ENCODE data around the gene PARD3. TPM values are rescaled to one million over a fixed set of nuclear protein-coding genes. Genes with fewer than 3 reads are reported as not detected.
A peak's percentile ranks its signal among the peaks of the same experiment; 100 is the strongest.

PARD3 gene
- total and polyA plus RNA-seq, 2 donors from 2014 or later = 21.1 to 47.5 TPM

DNA sequence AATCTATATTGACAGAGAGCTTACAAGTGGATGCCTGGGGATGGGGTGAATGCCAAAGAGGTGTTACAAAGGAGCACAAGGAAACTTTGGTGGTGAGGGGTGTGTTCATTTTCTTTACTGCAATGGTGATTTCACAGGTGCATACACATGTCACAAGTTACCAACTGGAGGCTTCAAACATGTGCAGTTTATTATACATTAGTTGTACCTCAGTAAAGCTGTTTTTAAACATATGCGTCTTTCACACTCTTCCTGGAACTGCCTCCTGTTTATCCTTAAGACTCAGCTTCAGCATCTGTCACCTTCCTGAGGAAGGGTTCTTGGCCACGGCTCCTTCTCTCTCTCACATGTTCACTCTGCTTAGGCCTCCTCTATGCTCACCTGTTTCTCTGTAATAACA lies 731.5 kb downstream of the PARD3 start:
- H3K27ac ChIP-seq (ENCODE audit: low read depth in 2 of 2, low read length in 2 of 2) = no peak overlapping the region
- H3K4me1 ChIP-seq (ENCODE audit: control insufficient read depth in 2 of 3, insufficient read depth in 2 of 3, low read depth in 1 of 3, low read length in 3 of 3) = no peaks in the 10 kb centered on the region
- FAIRE-seq (no peak), DNase-seq (no peak)
- H3K27me3 ChIP-seq (ENCODE audit: control insufficient read depth, insufficient read depth, low read length) = no peaks in the 10 kb centered on the region
- H3K4me3 ChIP-seq (ENCODE audit: low read length in 3 of 3) = no peak overlapping the region
- intact Hi-C loops (cut with DNase I) = no loop called here
- no peak overlapping the region for H3K9ac ChIP-seq (ENCODE audit: low read length in 3 of 3)
- no peaks in the 10 kb centered on the region for H3K9me3 ChIP-seq (ENCODE audit: control insufficient read depth in 2 of 3, insufficient read depth in 1 of 3, low read length in 3 of 3)
- H3K36me3 ChIP-seq (ENCODE audit: control insufficient read depth in 2 of 3, insufficient read depth in 3 of 3, low read length in 3 of 3) = no peaks in the 10 kb centered on the region
- no peak for TF ChIP-seq CTCF (IDR thresholded peaks at IDR 0.05; ENCODE audit: borderline replicate concordance, extremely low read depth, insufficient read depth)

- no peaks in the 10 kb centered on the region for H3K4me1 ChIP-seq (ENCODE audit: control insufficient read depth in 2 of 3, insufficient read depth in 2 of 3, low read depth in 1 of 3, low read length in 3 of 3)
- FAIRE-seq (no peak), DNase-seq (no peak)
- intact Hi-C loops (cut with DNase I) = no loop called here
- H3K9ac ChIP-seq (ENCODE audit: low read length in 3 of 3) = no peak overlapping the region
- no peak overlapping the region for H3K27ac ChIP-seq (ENCODE audit: low read depth in 2 of 2, low read length in 2 of 2)
- no peak overlapping the region for H3K4me3 ChIP-seq (ENCODE audit: low read length in 3 of 3)
- no peaks in the 10 kb centered on the region for H3K27me3 ChIP-seq (ENCODE audit: control insufficient read depth, insufficient read depth, low read length)
- no peak for TF ChIP-seq CTCF (IDR thresholded peaks at IDR 0.05; ENCODE audit: borderline replicate concordance, extremely low read depth, insufficient read depth)
- H3K36me3 ChIP-seq (ENCODE audit: control insufficient read depth in 2 of 3, insufficient read depth in 3 of 3, low read length in 3 of 3) = no peaks in the 10 kb centered on the region
- peaks cover 0 to 2% (median 0%) of the 10 kb centered on the region in 3 donors for H3K9me3 ChIP-seq (ENCODE audit: control insufficient read depth in 2 of 3, insufficient read depth in 1 of 3, low read length in 3 of 3)
These were observed 733.1 kb downstream of the PARD3 start for GRCh38 chr10:34081948-34082347.

GRCh38 chr10:34081347-34081743 lies 733.8 kb downstream of the PARD3 start:
- H3K36me3 ChIP-seq (ENCODE audit: control insufficient read depth in 2 of 3, insufficient read depth in 3 of 3, low read length in 3 of 3) = no peaks in the 10 kb centered on the region
- peaks cover 0 to 2% (median 0%) of the 10 kb centered on the region in 3 donors for H3K9me3 ChIP-seq (ENCODE audit: control insufficient read depth in 2 of 3, insufficient read depth in 1 of 3, low read length in 3 of 3)
- no peak overlapping the region for H3K9ac ChIP-seq (ENCODE audit: low read length in 3 of 3)
- H3K4me1 ChIP-seq (ENCODE audit: control insufficient read depth in 2 of 3, insufficient read depth in 2 of 3, low read depth in 1 of 3, low read length in 3 of 3) = no peaks in the 10 kb centered on the region
- no peak overlapping the region for H3K27ac ChIP-seq (ENCODE audit: low read depth in 2 of 2, low read length in 2 of 2)
- no peak overlapping the region for H3K4me3 ChIP-seq (ENCODE audit: low read length in 3 of 3)
- intact Hi-C loops (cut with DNase I) = no loop called here
- DNase-seq (peak in 1 of 5 donors; percentile 8), FAIRE-seq (no peak)
- TF ChIP-seq CTCF (IDR thresholded peaks at IDR 0.05; ENCODE audit: borderline replicate concordance, extremely low read depth, insufficient read depth) = no peak
- H3K27me3 ChIP-seq (ENCODE audit: control insufficient read depth, insufficient read depth, low read length) = no peaks in the 10 kb centered on the region

Measured in kidney (tissue), 14 donors.